Measurements from ENCODE around the gene ARHGAP6.

ARHGAP6 gene

DNA sequence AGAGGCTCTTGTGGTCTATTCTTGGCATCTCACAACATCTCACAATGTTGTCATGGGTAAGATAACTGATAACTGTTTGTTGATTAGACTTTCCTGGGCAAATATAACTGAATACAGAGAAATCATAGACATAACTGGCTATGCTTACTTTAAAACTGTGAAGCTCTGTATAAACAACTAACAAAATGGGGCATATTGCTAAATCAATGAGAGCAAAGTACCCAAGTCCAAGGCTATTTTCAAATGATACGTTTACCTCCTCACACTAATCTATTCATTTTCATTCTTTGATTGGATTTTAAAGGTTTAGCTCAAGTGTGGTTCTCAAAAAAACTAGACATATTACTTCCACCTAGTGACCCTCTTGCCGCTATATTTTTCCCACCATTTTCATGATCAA is 333.9 kb downstream of the ARHGAP6 start:
- no peak for DNase-seq (ENCODE audit: low spot score)
- no peak overlapping the region for H3K14ac ChIP-seq (ENCODE audit: low read length)
- H2AFZ ChIP-seq (ENCODE audit: low read length), result no peak overlapping the region
- no peak overlapping the region for H3K4ac ChIP-seq (ENCODE audit: low read length)
- no peak overlapping the region for H3K9ac ChIP-seq (ENCODE audit: low read depth, low read length, poor library complexity)
- no peak overlapping the region for H3K4me3 ChIP-seq (ENCODE audit: low read length in 2 of 2)
- H3K79me1 ChIP-seq (ENCODE audit: low read depth, low read length), result no peaks in the 10 kb centered on the region
- H3K9me3 ChIP-seq (replicated peaks in 1 of 2; ENCODE audit: control insufficient read depth in 2 of 2, insufficient read depth in 1 of 2, low read depth in 1 of 2, low read length in 2 of 2), result no peaks in the 10 kb centered on the region
- H4K91ac ChIP-seq (ENCODE audit: low read depth, low read length, poor library complexity), result no peak overlapping the region
- no peak overlapping the region for H2BK12ac ChIP-seq (ENCODE audit: low read length)
- H3K4me2 ChIP-seq (ENCODE audit: insufficient read depth, low read length, poor library complexity, severe bottlenecking), result no peak overlapping the region
- H3K27ac ChIP-seq (replicated peaks; ENCODE audit: low read length), result no peak overlapping the region
- H3K36me3 ChIP-seq (replicated peaks in 1 of 2; ENCODE audit: control insufficient read depth in 2 of 2, insufficient read depth in 2 of 2, low read length in 2 of 2), result no peaks in the 10 kb centered on the region
- H4K8ac ChIP-seq (ENCODE audit: low read depth, low read length), result no peak overlapping the region
- no peak overlapping the region for H3K23ac ChIP-seq (ENCODE audit: low read depth, low read length, poor library complexity)
- H2AK5ac ChIP-seq (ENCODE audit: low read depth, low read length), result no peak overlapping the region
- no peaks in the 10 kb centered on the region for H3K4me1 ChIP-seq (ENCODE audit: control insufficient read depth in 2 of 2, insufficient read depth in 1 of 2, low read depth in 1 of 2, low read length in 2 of 2)
- no peak overlapping the region for H2BK120ac ChIP-seq (ENCODE audit: low read depth, low read length)
- H2BK5ac ChIP-seq (ENCODE audit: low read length), result no peak overlapping the region
- no peaks in the 10 kb centered on the region for H3K27me3 ChIP-seq (ENCODE audit: control insufficient read depth in 3 of 3, insufficient read depth in 3 of 3, low read depth in 1 of 3, low read length in 3 of 3)
- WGBS, 2 donors (ENCODE audit: extremely low coverage in 2 of 2, insufficient read length in 2 of 2, insufficient replicate concordance in 1 of 2), result no CpG with 5 or more reads among the region's 2 CpGs
- H2BK15ac ChIP-seq (ENCODE audit: low read length), result no peak overlapping the region
- H3K18ac ChIP-seq (ENCODE audit: low read length), result no peak overlapping the region

DNA sequence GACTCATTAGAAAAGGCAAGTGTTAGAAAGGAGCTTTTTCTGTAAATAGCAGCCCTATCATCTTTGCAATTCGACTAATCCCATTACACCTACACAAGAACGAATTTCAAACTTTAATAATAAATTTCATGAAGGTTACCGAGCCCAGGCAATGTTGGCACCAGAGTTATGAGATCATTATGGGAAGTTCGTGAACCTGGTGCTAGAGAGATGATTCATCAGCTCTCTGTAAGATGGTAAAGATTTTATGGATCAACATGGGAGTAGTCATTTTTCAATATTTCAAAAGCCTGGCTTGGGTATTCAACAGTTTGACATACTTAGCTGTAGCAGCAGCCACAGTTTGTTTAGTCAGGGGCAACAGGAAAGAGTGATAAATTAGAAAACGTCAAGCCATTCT is 336.7 kb downstream of the ARHGAP6 start:
- no peak overlapping the region for H3K4ac ChIP-seq (ENCODE audit: low read length)
- no peak overlapping the region for H2BK15ac ChIP-seq (ENCODE audit: low read length)
- H2BK120ac ChIP-seq (ENCODE audit: low read depth, low read length), result no peak overlapping the region
- H3K9me3 ChIP-seq (replicated peaks in 1 of 2; ENCODE audit: control insufficient read depth in 2 of 2, insufficient read depth in 1 of 2, low read depth in 1 of 2, low read length in 2 of 2), result peaks cover 0 to 2% of the 10 kb centered on the region in 2 donors
- H2AK5ac ChIP-seq (ENCODE audit: low read depth, low read length), result no peak overlapping the region
- H3K4me2 ChIP-seq (ENCODE audit: insufficient read depth, low read length, poor library complexity, severe bottlenecking), result no peak overlapping the region
- H3K9ac ChIP-seq (ENCODE audit: low read depth, low read length, poor library complexity), result no peak overlapping the region
- H3K14ac ChIP-seq (ENCODE audit: low read length), result no peak overlapping the region
- no peaks in the 10 kb centered on the region for H3K4me1 ChIP-seq (ENCODE audit: control insufficient read depth in 2 of 2, insufficient read depth in 1 of 2, low read depth in 1 of 2, low read length in 2 of 2)
- no peak overlapping the region for H3K23ac ChIP-seq (ENCODE audit: low read depth, low read length, poor library complexity)
- H2AFZ ChIP-seq (ENCODE audit: low read length), result no peak overlapping the region
- H3K4me3 ChIP-seq (ENCODE audit: low read length in 2 of 2), result no peak overlapping the region
- H4K91ac ChIP-seq (ENCODE audit: low read depth, low read length, poor library complexity), result no peak overlapping the region
- no peak overlapping the region for H3K18ac ChIP-seq (ENCODE audit: low read length)
- DNase-seq (ENCODE audit: low spot score), result no peak
- peaks cover 0 to under 1% (median 0%) of the 10 kb centered on the region in 3 experiments for H3K27me3 ChIP-seq (ENCODE audit: control insufficient read depth in 3 of 3, insufficient read depth in 3 of 3, low read depth in 1 of 3, low read length in 3 of 3)
- H2BK12ac ChIP-seq (ENCODE audit: low read length), result no peak overlapping the region
- no peak overlapping the region for H3K27ac ChIP-seq (replicated peaks; ENCODE audit: low read length)
- no peaks in the 10 kb centered on the region for H3K36me3 ChIP-seq (replicated peaks in 1 of 2; ENCODE audit: control insufficient read depth in 2 of 2, insufficient read depth in 2 of 2, low read length in 2 of 2)
- H3K79me1 ChIP-seq (ENCODE audit: low read depth, low read length), result no peaks in the 10 kb centered on the region
- H2BK5ac ChIP-seq (ENCODE audit: low read length), result no peak overlapping the region
- no peak overlapping the region for H4K8ac ChIP-seq (ENCODE audit: low read depth, low read length)
- WGBS, 2 donors (ENCODE audit: extremely low coverage in 2 of 2, insufficient read length in 2 of 2, insufficient replicate concordance in 1 of 2), result no CpG with 5 or more reads among the region's 5 CpGs

DNA sequence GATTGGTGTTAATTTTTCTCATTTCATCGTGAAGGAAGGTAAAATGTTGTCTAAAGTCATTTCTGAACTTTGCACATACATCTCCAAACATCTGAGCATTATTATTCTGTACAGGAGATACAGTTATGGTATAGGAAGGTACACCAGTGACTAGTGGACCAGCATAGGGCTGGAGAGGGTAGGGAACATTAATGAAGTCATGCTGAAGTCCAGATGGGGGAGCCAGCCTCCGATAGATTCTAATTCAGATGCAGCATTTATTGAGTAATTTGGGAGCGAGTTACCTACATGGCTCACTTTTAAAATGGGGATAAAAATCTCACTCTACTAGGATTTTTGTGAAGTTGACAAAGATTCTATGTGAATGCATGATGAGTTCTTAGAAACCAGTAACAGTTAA is 337.6 kb downstream of the ARHGAP6 start:
- WGBS, 2 donors (ENCODE audit: extremely low coverage in 2 of 2, insufficient read length in 2 of 2, insufficient replicate concordance in 1 of 2), result no CpG with 5 or more reads among the region's 3 CpGs
- Histone ChIP-seq H2BK12ac (ENCODE audit: low read length) (no peak overlapping the region), H3K4ac (ENCODE audit: low read length) (no peak overlapping the region), H4K8ac (ENCODE audit: low read depth, low read length) (no peak overlapping the region), H3K27me3 (ENCODE audit: control insufficient read depth in 3 of 3, insufficient read depth in 3 of 3, low read depth in 1 of 3, low read length in 3 of 3) (peaks cover 0 to 2% (median 0%) of the 10 kb centered on the region in 3 experiments), H3K9me3 (replicated peaks in 1 of 2; ENCODE audit: control insufficient read depth in 2 of 2, insufficient read depth in 1 of 2, low read depth in 1 of 2, low read length in 2 of 2) (peaks cover 0 to 3% of the 10 kb centered on the region in 2 donors), H2AFZ (ENCODE audit: low read length) (no peak overlapping the region), H3K14ac (ENCODE audit: low read length) (no peak overlapping the region), H3K23ac (ENCODE audit: low read depth, low read length, poor library complexity) (no peak overlapping the region), H2AK5ac (ENCODE audit: low read depth, low read length) (no peak overlapping the region), H3K4me1 (ENCODE audit: control insufficient read depth in 2 of 2, insufficient read depth in 1 of 2, low read depth in 1 of 2, low read length in 2 of 2) (no peaks in the 10 kb centered on the region), H4K91ac (ENCODE audit: low read depth, low read length, poor library complexity) (no peak overlapping the region), H3K9ac (ENCODE audit: low read depth, low read length, poor library complexity) (no peak overlapping the region), H3K4me3 (ENCODE audit: low read length in 2 of 2) (no peak overlapping the region), H3K4me2 (ENCODE audit: insufficient read depth, low read length, poor library complexity, severe bottlenecking) (no peak overlapping the region), H2BK15ac (ENCODE audit: low read length) (no peak overlapping the region), H3K36me3 (replicated peaks in 1 of 2; ENCODE audit: control insufficient read depth in 2 of 2, insufficient read depth in 2 of 2, low read length in 2 of 2) (no peaks in the 10 kb centered on the region), H2BK5ac (ENCODE audit: low read length) (no peak overlapping the region), H3K18ac (ENCODE audit: low read length) (no peak overlapping the region), H2BK120ac (ENCODE audit: low read depth, low read length) (no peak overlapping the region), H3K27ac (replicated peaks; ENCODE audit: low read length) (no peak overlapping the region), H3K79me1 (ENCODE audit: low read depth, low read length) (no peaks in the 10 kb centered on the region)
- no peak for DNase-seq (ENCODE audit: low spot score)

DNA sequence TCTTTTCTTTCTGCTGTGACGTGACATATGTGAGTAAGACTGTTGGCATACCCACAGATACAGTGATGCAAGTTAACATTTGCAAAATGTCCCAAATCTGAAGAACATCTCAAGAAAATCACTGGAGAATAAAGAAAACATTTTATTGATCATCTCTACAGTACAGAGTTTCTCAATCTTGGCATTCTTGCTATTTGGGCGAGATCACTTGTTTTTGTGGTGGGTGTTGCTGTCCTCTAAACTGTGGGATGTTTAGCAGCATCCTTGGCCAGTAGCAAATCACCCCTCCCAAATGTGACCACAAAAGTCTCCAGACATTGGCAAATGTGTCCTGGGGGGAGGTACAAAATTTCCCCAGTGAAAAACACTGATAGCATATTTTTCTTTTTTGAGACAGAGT is 343.7 kb downstream of the ARHGAP6 start:
- Histone ChIP-seq H3K4me2 (ENCODE audit: insufficient read depth, low read length, poor library complexity, severe bottlenecking) (no peak overlapping the region), H2AFZ (ENCODE audit: low read length) (no peak overlapping the region), H2BK15ac (ENCODE audit: low read length) (no peak overlapping the region), H3K14ac (ENCODE audit: low read length) (no peak overlapping the region), H3K9ac (ENCODE audit: low read depth, low read length, poor library complexity) (no peak overlapping the region), H3K36me3 (replicated peaks in 1 of 2; ENCODE audit: control insufficient read depth in 2 of 2, insufficient read depth in 2 of 2, low read length in 2 of 2) (no peaks in the 10 kb centered on the region), H4K8ac (ENCODE audit: low read depth, low read length) (no peak overlapping the region), H2AK5ac (ENCODE audit: low read depth, low read length) (no peak overlapping the region), H3K4me1 (ENCODE audit: control insufficient read depth in 2 of 2, insufficient read depth in 1 of 2, low read depth in 1 of 2, low read length in 2 of 2) (no peaks in the 10 kb centered on the region), H4K91ac (ENCODE audit: low read depth, low read length, poor library complexity) (no peak overlapping the region), H3K4ac (ENCODE audit: low read length) (no peak overlapping the region), H3K23ac (ENCODE audit: low read depth, low read length, poor library complexity) (no peak overlapping the region), H3K9me3 (replicated peaks in 1 of 2; ENCODE audit: control insufficient read depth in 2 of 2, insufficient read depth in 1 of 2, low read depth in 1 of 2, low read length in 2 of 2) (peaks cover 0 to 3% of the 10 kb centered on the region in 2 donors), H2BK12ac (ENCODE audit: low read length) (no peak overlapping the region), H3K27ac (replicated peaks; ENCODE audit: low read length) (no peak overlapping the region), H3K27me3 (ENCODE audit: control insufficient read depth in 3 of 3, insufficient read depth in 3 of 3, low read depth in 1 of 3, low read length in 3 of 3) (peaks cover 0 to 2% (median 0%) of the 10 kb centered on the region in 3 experiments), H3K18ac (ENCODE audit: low read length) (no peak overlapping the region), H2BK120ac (ENCODE audit: low read depth, low read length) (no peak overlapping the region), H3K4me3 (ENCODE audit: low read length in 2 of 2) (no peak overlapping the region), H3K79me1 (ENCODE audit: low read depth, low read length) (no peaks in the 10 kb centered on the region), H2BK5ac (ENCODE audit: low read length) (no peak overlapping the region)
- WGBS, 2 donors (ENCODE audit: extremely low coverage in 2 of 2, insufficient read length in 2 of 2, insufficient replicate concordance in 1 of 2), result no CpG with 5 or more reads among the region's 2 CpGs
- no peak for DNase-seq (ENCODE audit: low spot score)
